NCI-H187 (cell line): ENCODE measurements around the gene PUS7.
"Not testable (repeated sequence)": the region's sequence is repeated elsewhere in the genome, so short reads cannot be mapped to it uniquely, and the experiment has no call there.

Experiments
- DNase-seq, 2 experiments: peaks; one replicate each; lab custom pipeline; 2025; lab: John Stamatoyannopoulos, UW

PUS7 gene

GRCh38 chr7:105497016-105497415, 25.1 kb downstream of the PUS7 start:
- DNase-seq: no peak

GRCh38 chr7:105496521-105496920, 25.6 kb downstream of the PUS7 start:
- no peak for DNase-seq

DNA sequence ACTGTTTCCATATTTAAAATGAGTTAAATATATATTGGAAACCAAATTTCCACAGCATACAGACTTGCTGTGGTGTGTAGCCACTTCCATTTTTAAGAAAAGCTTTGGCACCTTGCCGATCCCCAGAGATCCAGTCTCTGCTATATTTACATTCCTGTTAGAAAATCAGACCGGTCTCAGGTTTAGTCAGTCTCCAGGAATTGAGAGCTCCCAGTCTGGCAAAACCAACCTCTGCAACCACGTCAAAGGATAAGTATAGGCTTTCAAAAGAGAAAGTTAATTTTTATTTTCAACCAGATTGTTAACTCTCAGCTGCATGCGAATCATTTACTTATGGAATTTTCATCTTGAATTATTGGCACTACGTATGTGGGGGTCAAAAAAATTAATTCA, 28.2 kb downstream of the PUS7 start:
- DNase-seq: no peak

GRCh38 chr7:105493196-105493922, 28.7 kb downstream of the PUS7 start:
- no peak for DNase-seq

DNA sequence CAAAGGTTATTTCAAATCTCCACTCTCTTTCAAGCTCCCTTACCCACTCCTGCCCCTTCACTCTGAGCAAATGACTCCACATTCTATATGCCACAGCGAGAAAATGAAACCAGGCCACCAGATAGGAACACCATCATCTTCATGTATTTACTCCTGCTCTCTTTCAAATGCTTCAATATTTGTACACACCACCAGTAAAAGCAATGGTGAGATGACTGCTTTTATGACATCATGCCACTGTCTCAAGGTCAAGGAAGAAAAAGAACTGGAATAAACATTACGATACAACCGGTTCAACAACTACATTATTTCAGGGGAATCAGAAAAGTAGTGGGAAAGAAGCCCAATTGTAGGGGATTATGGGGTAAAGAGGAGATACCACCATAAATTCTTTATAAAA, 32.7 kb downstream of the PUS7 start:
- DNase-seq: no peak

- no peak for DNase-seq
Observed at GRCh38 chr7:105487579-105488571, 34.2 kb downstream of the PUS7 start.

GRCh38 chr7:105480931-105481330, 41.1 kb downstream of the PUS7 start:
- no peak for DNase-seq

- no peak for DNase-seq
Observed at GRCh38 chr7:105478606-105479005, 43.5 kb downstream of the PUS7 start.

DNA sequence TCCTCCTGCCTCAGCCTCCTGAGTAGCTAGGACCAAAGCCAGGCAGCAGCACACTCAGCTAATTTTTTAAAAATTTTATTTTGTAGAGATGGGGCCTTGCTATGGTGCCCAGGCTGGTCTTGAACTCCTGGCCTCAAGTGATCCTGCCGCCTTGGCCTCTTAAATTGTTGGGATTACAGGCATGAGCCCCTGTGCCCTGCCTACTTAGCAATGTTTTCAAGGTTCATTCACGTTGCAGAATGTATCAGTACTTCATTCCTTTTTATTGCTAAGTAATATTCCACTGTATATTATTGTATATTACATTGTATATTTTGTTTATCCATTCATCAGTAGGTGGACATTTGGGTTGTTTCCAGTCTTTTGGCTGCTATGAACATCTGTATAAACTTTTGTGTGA, 44.2 kb downstream of the PUS7 start:
- no peak for DNase-seq

DNA sequence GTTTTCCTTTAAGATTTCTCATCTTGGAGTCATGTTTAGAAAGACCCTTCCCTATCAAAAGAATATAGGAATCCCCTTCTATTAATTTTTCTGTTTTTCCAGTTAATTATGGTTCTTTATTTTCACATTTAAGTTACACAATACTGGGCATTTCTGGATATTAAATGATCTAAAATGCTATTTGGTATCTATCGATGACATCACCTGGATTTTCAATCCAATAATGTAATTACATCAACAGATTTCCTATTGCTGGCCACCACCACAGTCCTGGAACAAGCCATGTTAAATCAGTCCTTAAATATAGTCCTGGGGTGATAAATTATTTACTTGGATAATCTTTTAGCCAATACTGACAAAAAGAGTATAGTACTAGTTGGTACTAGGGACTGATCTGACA, 48.0 kb downstream of the PUS7 start:
- no peak for DNase-seq

- no peak for DNase-seq
Observed at GRCh38 chr7:105473163-105473562, 48.9 kb downstream of the PUS7 start.

DNA sequence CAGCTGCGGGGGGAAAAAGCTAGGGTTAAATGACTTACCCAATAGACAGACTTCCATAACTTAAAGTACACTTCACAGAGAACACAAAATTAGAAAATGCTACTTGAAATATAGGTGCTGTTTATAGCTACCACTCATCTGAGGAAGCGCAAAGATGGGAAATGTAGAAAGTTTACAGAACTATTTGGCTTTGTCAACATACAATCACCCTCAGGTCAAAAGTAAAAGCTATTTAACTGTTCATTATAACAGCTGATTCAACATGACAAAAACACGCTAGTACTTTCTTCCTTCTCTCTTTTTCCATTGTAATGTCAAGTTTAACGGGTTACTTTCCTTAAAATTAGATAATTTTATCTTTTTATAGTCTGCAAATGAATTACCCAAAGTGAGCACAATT, 51.2 kb downstream of the PUS7 start:
- no peak for DNase-seq

GRCh38 chr7:105470090-105470489, 52.0 kb downstream of the PUS7 start:
- DNase-seq: no peak

DNA sequence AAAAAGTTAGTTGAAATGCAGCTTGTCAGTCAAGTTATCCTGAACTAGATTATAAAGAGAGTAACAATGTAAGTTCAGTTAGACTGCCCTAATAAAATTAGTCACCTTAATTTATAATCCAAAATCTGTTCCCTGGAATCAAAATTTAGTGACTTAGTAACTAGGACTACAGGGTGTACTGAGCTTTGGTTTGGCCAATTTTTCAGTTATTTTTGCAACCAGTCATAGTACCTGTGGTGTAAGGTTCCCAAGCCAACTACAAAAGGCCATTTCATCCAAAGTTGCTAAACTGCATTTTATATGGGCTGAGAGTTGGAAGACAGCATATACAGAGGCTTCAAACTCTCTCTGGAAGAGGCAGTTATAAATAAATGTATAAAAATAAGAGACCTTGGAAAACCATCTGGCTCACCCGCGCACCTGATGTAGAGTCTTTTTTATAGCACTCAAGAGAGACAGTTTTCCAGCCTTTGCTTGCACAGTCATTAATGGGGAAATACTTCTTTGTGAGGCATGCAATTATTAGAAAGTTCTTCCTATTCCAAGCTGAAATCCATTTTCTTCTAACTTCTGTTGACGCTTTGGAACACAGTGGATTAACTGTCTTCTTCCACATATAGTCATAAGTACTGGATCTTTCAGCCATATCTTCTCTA, 59.2 kb downstream of the PUS7 start:
- DNase-seq: no peak

- no peak for DNase-seq
Observed at GRCh38 chr7:105461518-105461917, 60.6 kb downstream of the PUS7 start.

GRCh38 chr7:105457619-105458225, 64.3 kb downstream of the PUS7 start:
- no peak for DNase-seq

DNA sequence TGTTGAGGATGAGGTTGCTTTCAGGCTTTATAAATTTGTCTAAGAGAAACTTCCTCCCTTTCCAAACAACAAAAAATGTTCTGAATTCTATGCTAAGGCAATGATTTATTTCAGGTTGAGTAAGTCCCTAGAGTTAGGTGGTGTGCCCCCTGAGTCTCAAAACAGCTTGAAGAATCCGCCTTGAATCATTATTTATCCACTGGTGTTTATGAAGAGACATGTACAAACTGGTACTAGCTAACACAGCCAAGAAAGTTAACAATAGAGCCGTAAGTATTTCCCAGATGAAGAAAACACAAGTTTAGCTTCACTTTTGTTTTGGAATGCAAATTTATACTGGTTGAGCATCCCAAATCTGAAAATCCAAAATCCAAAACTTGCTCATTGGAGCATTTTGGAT, 67.2 kb downstream of the PUS7 start:
- DNase-seq: no peak

- no peak for DNase-seq
Observed at GRCh38 chr7:105454095-105454747, 67.8 kb downstream of the PUS7 start.

- no peak for DNase-seq
Observed at GRCh38 chr7:105452085-105452484, 70.0 kb downstream of the PUS7 start.

DNA sequence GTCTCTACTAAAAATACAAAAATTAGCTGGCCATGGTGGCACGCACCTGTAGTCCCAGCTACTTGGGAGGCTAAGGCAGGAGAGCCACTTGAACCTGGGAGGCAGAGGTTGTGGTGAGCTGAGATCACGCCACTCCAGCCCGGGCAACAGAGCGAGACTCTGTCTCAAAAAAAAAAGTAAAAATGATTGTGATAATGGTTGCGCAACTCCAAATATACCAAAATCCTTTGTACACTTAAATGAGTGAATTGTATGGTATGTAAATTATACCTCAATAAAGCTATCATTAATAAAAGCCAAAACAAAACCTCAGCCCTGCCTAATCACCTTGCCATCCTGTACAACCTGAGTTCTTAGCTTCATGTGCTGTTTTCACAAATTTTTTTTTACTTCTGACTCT, 71.2 kb downstream of the PUS7 start:
- DNase-seq: not testable (repeated sequence)

DNA sequence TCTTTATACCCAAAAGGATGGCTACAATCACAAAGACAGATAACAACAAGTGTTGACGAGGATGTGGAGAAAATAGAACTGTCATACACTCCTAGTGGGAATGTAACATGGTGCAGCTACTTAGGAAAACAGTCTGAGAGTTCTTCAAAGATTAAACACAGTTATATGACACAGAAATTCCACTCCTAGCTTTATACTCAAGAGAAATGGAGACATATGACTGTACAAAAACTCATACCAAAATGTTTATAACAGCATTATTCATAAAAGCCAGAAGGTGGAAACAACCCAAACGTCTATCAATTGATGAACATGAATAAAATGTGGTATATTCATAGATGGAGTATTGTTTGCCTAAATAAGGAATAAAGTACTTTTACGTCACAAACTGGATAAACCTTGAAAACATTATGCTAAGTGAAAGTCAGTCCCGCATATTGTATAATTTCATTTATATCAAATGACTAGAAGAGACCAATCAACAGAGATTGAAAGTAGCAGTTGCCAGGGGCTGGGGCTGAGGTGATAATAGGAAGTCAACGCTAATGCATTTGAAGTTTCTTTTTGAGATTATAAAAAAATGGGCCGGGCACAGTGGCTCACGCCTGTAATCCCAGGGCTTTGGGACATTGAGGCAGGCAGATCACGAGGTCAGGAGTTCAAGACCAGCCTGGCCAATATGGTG, 71.8 kb downstream of the PUS7 start:
- DNase-seq: no peak
